OCI-LY3 (cell line): ENCODE results near the gene COL13A1.

Experiments
- CTCF ChIP-seq: fragments of 200-600, 300-600 bp; sonication (generic); IDR thresholded peaks from 2 replicates; pipeline ENCODE4 v1.5.1; 2014; ENCODE audit warnings: antibody characterized with exemption, low read length, low read depth
- EZH2phosphoT487 ChIP-seq: fragments of 200-600 bp; shearing (Covaris generic); IDR thresholded peaks from 2 replicates; pipeline ENCODE4 v1.6.1; 2018; ENCODE audit warnings: antibody characterized with exemption, mixed run types, low read depth

GRCh38 chr10:69872323-69872722, 70.6 kb downstream of the COL13A1 start:
- TF ChIP-seq CTCF (no peak), EZH2phosphoT487 (no peak)
